Liver (tissue), 9 donors: ENCODE measurements around the gene UBE2S. TPM values are rescaled to one million over a fixed set of nuclear protein-coding genes. Genes with fewer than 3 reads are reported as not detected.

Experiments used
- DNase-seq: peaks from one replicate; pipeline ENCODE4 v3.0.0-alpha.2; 2017; ENCODE audit warnings: low spot score
- H3K27ac ChIP-seq, 2 donors: one replicate each; pipeline ENCODE4 v1.7.0; 2013; ENCODE audit warnings: inconsistent platforms in 2 of 2, low read length in 2 of 2, control low read depth in 1 of 2, low read depth in 1 of 2, mild to moderate bottlenecking in 1 of 2
- H3K27me3 ChIP-seq, 4 donors: one replicate each; pipeline versions ENCODE4 v1.6.1 to v1.7.0; 2013; ENCODE audit warnings: low read length in 3 of 4, inconsistent platforms in 1 of 4, mild to moderate bottlenecking in 1 of 4, moderate library complexity in 1 of 4; ENCODE audit not compliant: control insufficient read depth in 4 of 4, insufficient read depth in 4 of 4
- H3K36me3 ChIP-seq, 4 donors: one replicate each; pipeline versions ENCODE4 v1.6.1 to v1.7.0; 2013; ENCODE audit warnings: low read length in 3 of 4, mild to moderate bottlenecking in 3 of 4, low read depth in 1 of 4, moderate library complexity in 1 of 4; ENCODE audit not compliant: control insufficient read depth in 4 of 4, insufficient read depth in 3 of 4
- H3K4me1 ChIP-seq, 4 donors: one replicate each; pipeline versions ENCODE4 v1.6.1 to v1.7.0; 2013; ENCODE audit warnings: low read length in 3 of 4, mild to moderate bottlenecking in 3 of 4, moderate library complexity in 1 of 4; ENCODE audit not compliant: control insufficient read depth in 4 of 4, insufficient read depth in 4 of 4
- H3K4me3 ChIP-seq, 3 donors: one replicate each; pipeline versions ENCODE4 v1.6.1 to v1.7.0; 2013; ENCODE audit warnings: low read length in 3 of 3, control low read depth in 1 of 3, low read depth in 1 of 3, mild to moderate bottlenecking in 1 of 3
- H3K9ac ChIP-seq, 2 donors: one replicate each; pipeline ENCODE4 v1.7.0; 2013; ENCODE audit warnings: low read length in 2 of 2, mild to moderate bottlenecking in 2 of 2, moderate library complexity in 2 of 2, control low read depth in 1 of 2, low read depth in 1 of 2
- H3K9me3 ChIP-seq, 4 donors: one replicate each; pipeline versions ENCODE4 v1.6.1 to v1.7.0; 2013; ENCODE audit warnings: low read length in 3 of 4; ENCODE audit not compliant: control insufficient read depth in 4 of 4
- CTCF ChIP-seq: fragments of 150-350 bp; IDR thresholded peaks from 2 replicates; pipeline ENCODE4 v1.5.1; 2017; ENCODE audit warnings: improper control_type of control experiment, low read depth, low read length; ENCODE audit not compliant: missing input control
- EGR1 ChIP-seq, 2 donors: IDR thresholded peaks; 2 replicates each; pipeline ENCODE4 v1.6.1; 2016 to 2018; ENCODE audit warnings: antibody characterized with exemption in 2 of 2, low read depth in 2 of 2
- FOXA1 ChIP-seq: IDR thresholded peaks from 2 replicates; pipeline ENCODE4 v1.6.1; 2016; ENCODE audit warnings: antibody characterized with exemption
- FOXA2 ChIP-seq: IDR thresholded peaks from 2 replicates; pipeline ENCODE4 v1.6.1; 2016; ENCODE audit warnings: antibody characterized with exemption
- GABPA ChIP-seq, 2 donors: IDR thresholded peaks in 1 of 2; conservative IDR thresholded peaks in 1 of 2; 2 replicates each; pipeline ENCODE4 v1.6.1; 2016; ENCODE audit warnings: antibody characterized with exemption in 2 of 2, mild to moderate bottlenecking in 1 of 2, moderate library complexity in 1 of 2
- HNF4A ChIP-seq, 2 donors: conservative IDR thresholded peaks; 2 replicates each; pipeline ENCODE4 v1.6.1; 2016; ENCODE audit warnings: antibody characterized with exemption in 2 of 2, mild to moderate bottlenecking in 2 of 2
- HNF4G ChIP-seq: IDR thresholded peaks from 2 replicates; pipeline ENCODE4 v1.6.1; 2016; ENCODE audit warnings: antibody characterized with exemption
- JUND ChIP-seq, 2 donors: IDR thresholded peaks; 2 replicates each; pipeline ENCODE4 v1.6.1; 2016; ENCODE audit warnings: antibody characterized with exemption in 2 of 2
- MAX ChIP-seq: IDR thresholded peaks from 2 replicates; pipeline ENCODE4 v1.6.1; 2016; ENCODE audit warnings: antibody characterized with exemption
- NR2F2 ChIP-seq: IDR thresholded peaks from 2 replicates; pipeline ENCODE4 v1.6.1; 2016; ENCODE audit warnings: antibody characterized with exemption
- RAD21 ChIP-seq, 2 donors: IDR thresholded peaks; 2 replicates each; pipeline ENCODE4 v1.6.1; 2016; ENCODE audit warnings: antibody characterized with exemption in 2 of 2, mild to moderate bottlenecking in 2 of 2
- REST ChIP-seq: IDR thresholded peaks from 2 replicates; pipeline ENCODE4 v1.6.1; 2016; ENCODE audit warnings: antibody characterized with exemption, mild to moderate bottlenecking
- RXRA ChIP-seq, 2 donors: IDR thresholded peaks; 2 replicates each; pipeline ENCODE4 v1.6.1; 2017 to 2018; ENCODE audit warnings: antibody characterized with exemption in 2 of 2, mild to moderate bottlenecking in 1 of 2
- SP1 ChIP-seq: IDR thresholded peaks from 2 replicates; pipeline ENCODE4 v1.6.1; 2018; ENCODE audit warnings: antibody characterized with exemption, mild to moderate bottlenecking
- YY1 ChIP-seq: IDR thresholded peaks from 2 replicates; pipeline ENCODE4 v1.6.1; 2016; ENCODE audit warnings: antibody characterized with exemption, mild to moderate bottlenecking
- ZBTB33 ChIP-seq: IDR thresholded peaks from 2 replicates; pipeline ENCODE4 v1.6.1; 2016; ENCODE audit warnings: antibody characterized with exemption
- WGBS: extraction: QIAGEN DNeasy Blood & Tissue Kit; methylation state at CpG from one replicate; pipeline ENCODE4 v1.1.7; 2013; 5-methylcytosine and 5-hydroxymethylcytosine counted together
- polyA plus RNA-seq, 2 donors: library from polyadenylated mRNA; stranded (reverse) in 1 of 2; unstranded in 1 of 2; fragments of 200-250 nt in 1 of 2; fragments of >200 nt in 1 of 2; fragmentation: Nextera tagmentation in 1 of 2; extraction: Ambion mirVana in 1 of 2; gene quantifications; one replicate each; pipeline versions ENCODE4 v1.2.1 to v1.2.3, GENCODE V29; 2013 to 2015
- total RNA-seq, 2 donors: library from RNA; depleted of rRNA; stranded (reverse); fragments of >200 nt; gene quantifications; one replicate each; pipeline ENCODE4 v1.2.3, GENCODE V29; 2014
- TF ChIP-seq, protein P1 (sequence below): IDR thresholded peaks from 2 replicates; pipeline ENCODE4 v1.6.1; 2016; ENCODE audit warnings: antibody characterized with exemption
- donor health status: healthy.
- donor health status: healthy.
- donor health status: healthy.
- donor health status: healthy.
- donor health status: healthy.

UBE2S gene
- total and polyA plus RNA-seq, 4 donors, result 5.2 to 95.2 (median 6.8) TPM

DNA sequence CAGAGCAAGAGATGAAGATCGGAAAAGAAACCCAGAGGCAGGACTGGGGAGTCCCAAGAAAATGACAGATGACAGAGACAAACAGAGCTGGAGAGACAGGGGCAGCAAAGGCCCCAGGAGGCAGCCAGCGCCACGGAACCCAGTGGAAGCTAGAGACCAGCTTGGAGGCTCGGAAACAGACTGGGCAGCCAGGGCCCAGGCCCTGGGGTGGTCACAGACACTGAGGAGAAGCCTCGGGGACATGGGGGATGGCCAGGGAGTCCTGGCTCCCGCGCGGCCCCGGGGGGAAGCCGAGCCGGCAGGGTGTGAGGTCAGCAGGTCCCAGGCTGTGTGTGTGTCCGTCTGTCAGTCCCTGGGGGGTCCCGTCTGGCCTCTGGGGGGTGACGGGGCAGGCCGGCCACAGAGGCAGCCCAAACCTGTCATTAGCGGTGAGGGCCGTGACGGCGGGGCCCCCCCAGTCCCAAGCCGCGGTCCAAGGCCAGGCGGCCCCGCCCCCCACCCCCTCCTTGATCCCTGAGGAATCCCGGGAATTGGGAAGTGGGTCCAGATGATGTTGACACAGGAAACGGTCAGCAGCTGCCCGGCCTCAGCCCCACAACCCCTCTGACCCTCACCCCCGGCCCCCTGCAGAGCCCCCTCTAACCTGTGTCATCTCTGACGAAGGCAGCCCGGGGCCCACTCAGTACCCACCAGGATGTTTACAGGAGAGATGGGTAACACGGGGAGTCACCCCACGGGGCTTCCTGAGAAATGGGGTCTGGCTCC lies 33.4 kb downstream of the UBE2S start:
- no peak for DNase-seq
- H3K4me3 ChIP-seq, result no peak overlapping the region
- no peak overlapping the region for H3K27ac ChIP-seq
- peaks cover 0 to 13% (median 8%) of the 10 kb centered on the region in 4 donors for H3K27me3 ChIP-seq
- peaks cover 0 to 6% (median 2%) of the 10 kb centered on the region in 4 donors for H3K4me1 ChIP-seq
- no peak overlapping the region for H3K9ac ChIP-seq
- 8% methylated on average over 31 of the region's 31 CpGs for WGBS
- H3K36me3 ChIP-seq, result no peaks in the 10 kb centered on the region
- no peak for TF ChIP-seq SP1
- TF ChIP-seq, protein P1, sequence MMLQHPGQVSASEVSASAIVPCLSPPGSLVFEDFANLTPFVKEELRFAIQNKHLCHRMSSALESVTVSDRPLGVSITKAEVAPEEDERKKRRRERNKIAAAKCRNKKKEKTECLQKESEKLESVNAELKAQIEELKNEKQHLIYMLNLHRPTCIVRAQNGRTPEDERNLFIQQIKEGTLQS, result no peak
- no peak for TF ChIP-seq HNF4A (conservative IDR thresholded peaks at IDR 0.05)
- no peak for TF ChIP-seq FOXA2
- no peak for TF ChIP-seq EGR1 (IDR thresholded peaks at IDR 0.05; ENCODE audit: low read depth in 2 of 2)
- TF ChIP-seq ZBTB33, result no peak
- no peak for TF ChIP-seq GABPA (IDR thresholded peaks at IDR 0.05 in 1 of 2, conservative IDR thresholded peaks at IDR 0.05 in 1 of 2)
- no peak for TF ChIP-seq JUND (IDR thresholded peaks at IDR 0.05)
- TF ChIP-seq FOXA1, result no peak
- TF ChIP-seq YY1, result no peak
- TF ChIP-seq HNF4G, result no peak
- TF ChIP-seq RAD21 (IDR thresholded peaks at IDR 0.05), result no peak
- TF ChIP-seq RXRA (IDR thresholded peaks at IDR 0.05), result no peak
- no peak for TF ChIP-seq MAX
- no peak for TF ChIP-seq CTCF
- H3K9me3 ChIP-seq, result no peaks in the 10 kb centered on the region

DNA sequence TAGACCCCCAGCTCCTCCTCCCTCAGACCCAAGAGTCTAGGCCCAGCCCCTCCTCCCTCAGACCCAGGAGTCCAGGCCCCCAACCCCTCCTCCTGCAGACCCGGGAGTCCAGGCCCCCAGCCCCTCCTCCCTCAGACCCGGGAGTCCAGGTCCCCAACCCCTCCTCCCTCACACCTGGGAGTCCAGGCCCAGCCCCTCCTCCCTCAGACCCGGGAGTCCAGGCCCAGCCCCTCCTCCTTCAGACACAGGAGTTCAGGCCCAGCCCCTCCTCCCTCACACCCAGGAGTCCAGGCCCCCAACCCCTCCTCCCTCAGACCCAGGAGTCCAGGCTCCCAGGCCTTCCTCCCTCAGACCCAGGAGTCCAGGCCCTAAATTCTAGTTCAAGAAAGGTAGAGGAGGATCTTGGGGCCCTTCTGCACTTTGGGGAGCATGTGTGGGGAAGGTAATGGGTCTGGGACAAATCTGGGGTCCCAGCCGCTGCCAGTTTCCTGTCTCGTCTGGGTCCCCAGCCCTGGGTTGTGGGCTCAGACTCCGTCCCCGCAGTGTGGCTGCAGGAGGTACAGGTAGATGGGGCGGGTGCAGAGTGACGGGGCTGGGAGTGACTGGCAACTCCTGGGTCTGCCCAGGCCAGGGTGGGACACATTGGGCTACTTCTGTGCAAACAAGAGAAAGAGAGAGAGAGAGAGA lies 34.1 kb downstream of the UBE2S start:
- DNase-seq, result no peak
- H3K9me3 ChIP-seq, result no peaks in the 10 kb centered on the region
- 48% methylated on average over 9 of the region's 9 CpGs for WGBS
- H3K27ac ChIP-seq, result no peak overlapping the region
- H3K27me3 ChIP-seq, result peaks cover 0 to 13% (median 9%) of the 10 kb centered on the region in 4 donors
- no peaks in the 10 kb centered on the region for H3K36me3 ChIP-seq
- H3K9ac ChIP-seq, result no peak overlapping the region
- no peak overlapping the region for H3K4me3 ChIP-seq
- H3K4me1 ChIP-seq, result peaks cover 0 to 9% (median 2%) of the 10 kb centered on the region in 4 donors
- TF ChIP-seq HNF4G (no peak), REST (no peak), GABPA (IDR thresholded peaks at IDR 0.05 in 1 of 2, conservative IDR thresholded peaks at IDR 0.05 in 1 of 2) (no peak), CTCF (no peak), YY1 (no peak), FOXA1 (no peak), SP1 (no peak), HNF4A (conservative IDR thresholded peaks at IDR 0.05) (no peak), JUND (IDR thresholded peaks at IDR 0.05) (no peak), ZBTB33 (no peak), NR2F2 (no peak), FOXA2 (no peak), RAD21 (IDR thresholded peaks at IDR 0.05) (no peak)
